ENCODE results near the gene SETX. TPM values are rescaled to one million over a fixed set of nuclear protein-coding genes. Genes with fewer than 3 reads are reported as not detected.

The SETX gene
- polyA plus RNA-seq, 3 donors from 2014 or later: 22.9 to 55.9 (median 27.6) TPM

- no peaks in the 10 kb centered on the region for H3K4me1 Mint-ChIP-seq
- no peak overlapping the region for H3K27ac Mint-ChIP-seq
- H3K9me3 Mint-ChIP-seq: no peaks in the 10 kb centered on the region
- no peak for DNase-seq
- no peaks in the 10 kb centered on the region for H3K36me3 Mint-ChIP-seq
- H3K27me3 Mint-ChIP-seq (ENCODE audit: low read depth in 3 of 3): peaks cover 2 to 10% (median 4%) of the 10 kb centered on the region in 3 donors
- no peak overlapping the region for H3K4me3 Mint-ChIP-seq
Observed at GRCh38 chr9:132250324-132251262, 104.2 kb downstream of the SETX start.

- no peaks in the 10 kb centered on the region for H3K4me1 Mint-ChIP-seq
Observed at GRCh38 chr9:132249690-132250089, 105.1 kb downstream of the SETX start.

GRCh38 chr9:132249123-132249522 is 105.7 kb downstream of the SETX start:
- Mint-ChIP-seq H3K27me3 (ENCODE audit: low read depth in 3 of 3) (peaks cover 2 to 7% (median 5%) of the 10 kb centered on the region in 3 donors), H3K9me3 (no peaks in the 10 kb centered on the region), H3K27ac (no peak overlapping the region), H3K36me3 (no peaks in the 10 kb centered on the region), H3K4me1 (no peaks in the 10 kb centered on the region), H3K4me3 (no peak overlapping the region)
- no peak for DNase-seq

More at GRCh38 chr9:132249690-132250089, 105.1 kb downstream of the SETX start:
- DNase-seq: no peak
- H3K4me3 Mint-ChIP-seq: no peak overlapping the region
- H3K9me3 Mint-ChIP-seq: no peaks in the 10 kb centered on the region
- peaks cover 2 to 7% (median 6%) of the 10 kb centered on the region in 3 donors for H3K27me3 Mint-ChIP-seq (ENCODE audit: low read depth in 3 of 3)
- no peak overlapping the region for H3K27ac Mint-ChIP-seq
- H3K36me3 Mint-ChIP-seq: no peaks in the 10 kb centered on the region

GRCh38 chr9:132247942-132248341 is 106.8 kb downstream of the SETX start:
- no peak for DNase-seq
- H3K27ac Mint-ChIP-seq: no peak overlapping the region
- peaks cover 2 to 6% (median 3%) of the 10 kb centered on the region in 3 donors for H3K27me3 Mint-ChIP-seq (ENCODE audit: low read depth in 3 of 3)
- H3K4me3 Mint-ChIP-seq: no peak overlapping the region
- H3K4me1 Mint-ChIP-seq: peaks cover 0 to 5% of the 10 kb centered on the region in 2 donors
- no peaks in the 10 kb centered on the region for H3K36me3 Mint-ChIP-seq
- H3K9me3 Mint-ChIP-seq: no peaks in the 10 kb centered on the region

GRCh38 chr9:132245465-132245864 is 109.3 kb downstream of the SETX start:
- Mint-ChIP-seq H3K36me3 (no peaks in the 10 kb centered on the region), H3K27me3 (ENCODE audit: low read depth in 3 of 3) (peaks cover 4 to 11% (median 8%) of the 10 kb centered on the region in 3 donors), H3K4me1 (peaks cover 8 to 14% of the 10 kb centered on the region in 2 donors), H3K9me3 (no peaks in the 10 kb centered on the region), H3K27ac (no peak overlapping the region), H3K4me3 (no peak overlapping the region)
- DNase-seq: no peak

- Mint-ChIP-seq H3K27me3 (ENCODE audit: low read depth in 3 of 3) (peaks cover 4 to 11% (median 8%) of the 10 kb centered on the region in 3 donors), H3K36me3 (no peaks in the 10 kb centered on the region), H3K27ac (no peak overlapping the region), H3K4me3 (peak overlapping the region in 4 of 5 donors; percentile 22 to 57 (median 34)), H3K4me1 (peaks cover 8 to 14% of the 10 kb centered on the region in 2 donors), H3K9me3 (no peaks in the 10 kb centered on the region)
- DNase-seq: no peak
Observed at GRCh38 chr9:132244582-132245455, 110.0 kb downstream of the SETX start.

- Mint-ChIP-seq H3K27ac (peak overlapping the region in 1 of 6 donors; percentile 28), H3K4me1 (peaks cover 8 to 14% of the 10 kb centered on the region in 2 donors), H3K27me3 (ENCODE audit: low read depth in 3 of 3) (peaks cover 4 to 11% (median 8%) of the 10 kb centered on the region in 3 donors)
Observed at GRCh38 chr9:132243156-132244074, 111.4 kb downstream of the SETX start.

GRCh38 chr9:132242621-132243155 is 112.1 kb downstream of the SETX start:
- peak overlapping the region; percentile 91 to 96 (median 94) for H3K4me3 Mint-ChIP-seq
- H3K27me3 Mint-ChIP-seq (ENCODE audit: low read depth in 3 of 3): peaks cover 4 to 11% (median 10%) of the 10 kb centered on the region in 3 donors
- no peaks in the 10 kb centered on the region for H3K36me3 Mint-ChIP-seq
- peak overlapping the region; percentile 41 to 90 (median 74) for H3K27ac Mint-ChIP-seq
- H3K4me1 Mint-ChIP-seq: peaks cover 8 to 14% of the 10 kb centered on the region in 2 donors
- H3K9me3 Mint-ChIP-seq: no peaks in the 10 kb centered on the region
- DNase-seq: no peak

More at GRCh38 chr9:132243156-132244074, 111.4 kb downstream of the SETX start:
- H3K4me3 Mint-ChIP-seq: peak overlapping the region; percentile 48 to 96 (median 94)
- no peaks in the 10 kb centered on the region for H3K36me3 Mint-ChIP-seq
- DNase-seq: no peak
- no peaks in the 10 kb centered on the region for H3K9me3 Mint-ChIP-seq

- peaks cover 2 to 11% (median 10%) of the 10 kb centered on the region in 3 donors for H3K27me3 Mint-ChIP-seq (ENCODE audit: low read depth in 3 of 3)
- H3K4me3 Mint-ChIP-seq: peak overlapping the region; percentile 91 to 96 (median 94)
- no peaks in the 10 kb centered on the region for H3K36me3 Mint-ChIP-seq
- peaks cover 8 to 14% of the 10 kb centered on the region in 2 donors for H3K4me1 Mint-ChIP-seq
- H3K9me3 Mint-ChIP-seq: no peaks in the 10 kb centered on the region
- H3K27ac Mint-ChIP-seq: peak overlapping the region; percentile 41 to 90 (median 74)
- peak; percentile 48 to 62 (median 58) for DNase-seq
Observed at GRCh38 chr9:132241840-132242620, 112.8 kb downstream of the SETX start.

GRCh38 chr9:132241483-132241839 is 113.3 kb downstream of the SETX start:
- peak overlapping the region; percentile 91 to 96 (median 94) for H3K4me3 Mint-ChIP-seq
- no peak for DNase-seq
- no peaks in the 10 kb centered on the region for H3K9me3 Mint-ChIP-seq
- H3K27ac Mint-ChIP-seq: peak overlapping the region in 5 of 6 donors; percentile 70 to 87 (median 85)
- H3K27me3 Mint-ChIP-seq (ENCODE audit: low read depth in 3 of 3): peaks cover 2 to 10% (median 9%) of the 10 kb centered on the region in 3 donors
- H3K36me3 Mint-ChIP-seq: no peaks in the 10 kb centered on the region
- peaks cover 8 to 14% of the 10 kb centered on the region in 2 donors for H3K4me1 Mint-ChIP-seq

GRCh38 chr9:132240841-132241482 is 113.8 kb downstream of the SETX start:
- Mint-ChIP-seq H3K4me1 (peaks cover 8 to 14% of the 10 kb centered on the region in 2 donors), H3K27me3 (ENCODE audit: low read depth in 3 of 3) (peaks cover 2 to 10% (median 9%) of the 10 kb centered on the region in 3 donors), H3K9me3 (no peaks in the 10 kb centered on the region), H3K36me3 (no peaks in the 10 kb centered on the region), H3K4me3 (peak overlapping the region; percentile 91 to 96 (median 94)), H3K27ac (peak overlapping the region in 5 of 6 donors; percentile 70 to 87 (median 85))
- DNase-seq: peak; percentile 97 to 98 (median 97)

Data from immature natural killer cell (primary cell).